Gastrocnemius medialis (tissue), 4 donors: ENCODE measurements around the gene PCDHB9. TPM values are rescaled to one million over a fixed set of nuclear protein-coding genes. Genes with fewer than 3 reads are reported as not detected.
"Not testable (repeated sequence)": the region's sequence is repeated elsewhere in the genome, so short reads cannot be mapped to it uniquely, and the experiment has no call there.

ENCODE experiments used
- ATAC-seq, 2 donors: fragments of 150-250 bp; one replicate each; pipeline ENCODE4 v1.9.1; 2016
- DNase-seq, 2 donors: peaks; one replicate each; pipeline ENCODE4 v3.0.0-alpha.2; 2019
- H3K27ac ChIP-seq, 4 donors: fragments of 200-600 bp; sonication (generic); 1 replicate in 1 of 4; 2 replicates in 3 of 4; pipeline ENCODE4 v1.5.1; 2016 to 2018; ENCODE audit warnings: mild to moderate bottlenecking in 2 of 4, moderate library complexity in 1 of 4
- H3K27me3 ChIP-seq, 3 donors: fragments of 200-600 bp; sonication (generic) in 2 of 3; 1 replicate in 1 of 3; 2 replicates in 2 of 3; pipeline versions ENCODE4 v1.5.1 to v1.6.0; 2016 to 2019; ENCODE audit warnings: mild to moderate bottlenecking in 1 of 3, moderate library complexity in 1 of 3
- H3K36me3 ChIP-seq, 2 donors: fragments of 200-600 bp; sonication (generic) in 1 of 2; one replicate each; pipeline ENCODE4 v1.5.1; 2017 to 2018
- H3K4me1 ChIP-seq, 2 donors: fragments of 200-600 bp; sonication (generic) in 1 of 2; one replicate each; pipeline ENCODE4 v1.5.1; 2016 to 2017; ENCODE audit warnings: mild to moderate bottlenecking in 2 of 2
- H3K4me3 ChIP-seq, 4 donors: fragments of 200-600 bp; sonication (generic) in 3 of 4; 1 replicate in 1 of 4; 2 replicates in 3 of 4; pipeline ENCODE4 v1.5.1; 2016 to 2019; ENCODE audit warnings: mild to moderate bottlenecking in 2 of 4
- H3K9me3 ChIP-seq, 3 donors: fragments of 200-600 bp; sonication (generic) in 2 of 3; 1 replicate in 1 of 3; 2 replicates in 2 of 3; pipeline ENCODE4 v1.5.1; 2016 to 2019
- POLR2A ChIP-seq, 2 donors: fragments of 450-650 bp; IDR thresholded peaks; one replicate each; pipeline ENCODE4 v1.6.1; 2017; ENCODE audit warnings: antibody characterized with exemption in 2 of 2, mild to moderate bottlenecking in 2 of 2, moderate library complexity in 2 of 2
- in situ Hi-C, 4 donors: fragments of 200-750 bp; cut with MboI; loops; one replicate each; pipeline versions ENCODE4 v1.15.0 to v1.8.0; 2017; ENCODE audit warnings: low sequenced_read_pairs in 4 of 4
- intact Hi-C: fragments of 100-400 bp; cut with DNase I; formaldehyde crosslinking; loops from one replicate; pipeline ENCODE4 v1.15.1; 2023; ENCODE audit warnings: low total_unique reads
- total RNA-seq, 4 donors: library from RNA; depleted of rRNA; stranded (reverse); fragments of >200 nt; gene quantifications; one replicate each; pipeline versions ENCODE4 v1.1.0 to v1.2.3, GENCODE V29; 2016
- TF ChIP-seq, protein P1 (sequence below), 5 experiments: fragments of 450-650 bp in 3 of 5; fragments of 200-600 bp in 2 of 5; sonication (generic) in 2 of 5; IDR thresholded peaks in 4 of 5; conservative IDR thresholded peaks in 1 of 5; 1 replicate in 4 of 5; 2 replicates in 1 of 5; pipeline ENCODE4 v1.5.1; 2016 to 2019; ENCODE audit warnings: antibody characterized with exemption in 5 of 5, mild to moderate bottlenecking in 3 of 5, moderate library complexity in 3 of 5

The PCDHB9 gene
- total RNA-seq, 4 donors from 2014 or later: 0.15 to 3.0 (median 0.71) TPM

- peak in 1 of 2 donors; percentile 61 for ATAC-seq
Observed at GRCh38 chr5:141223112-141223783, 36.3 kb downstream of the PCDHB9 start, which contains the start of gene PCDHB14. TSS of gene PCDHB14 (plus strand) at chr5:141223343. CDS start at chr5:141223506, 163 bp downstream.

DNA sequence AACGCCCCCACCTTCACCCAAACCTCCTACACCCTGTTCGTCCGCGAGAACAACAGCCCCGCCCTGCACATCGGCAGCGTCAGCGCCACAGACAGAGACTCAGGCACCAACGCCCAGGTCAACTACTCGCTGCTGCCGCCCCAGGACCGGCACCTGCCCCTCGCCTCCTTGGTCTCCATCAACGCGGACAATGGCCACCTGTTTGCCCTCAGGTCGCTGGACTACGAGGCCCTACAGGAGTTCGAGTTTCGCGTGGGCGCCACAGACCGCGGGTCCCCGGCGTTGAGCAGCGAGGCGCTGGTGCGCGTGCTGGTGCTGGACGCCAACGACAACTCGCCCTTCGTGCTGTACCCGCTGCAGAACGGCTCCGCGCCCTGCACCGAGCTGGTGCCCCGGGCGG is 37.9 kb downstream of the PCDHB9 start:
- H3K9me3 ChIP-seq, H3K27ac ChIP-seq, intact Hi-C loops, H3K4me1 ChIP-seq, H3K36me3 ChIP-seq, ATAC-seq, DNase-seq: not testable (repeated sequence)
- in situ Hi-C loops: loop anchor here in 2 of 4 donors (25.0 kb wide), 1 partner anchor 337 kb away; no protein-coding TSS in a partner anchor
- H3K4me3 ChIP-seq: peak overlapping the region in 1 of 4 donors; percentile 47
- peaks cover 0 to 17% (median 0%) of the 10 kb centered on the region in 3 donors for H3K27me3 ChIP-seq

More at GRCh38 chr5:141223112-141223783, 36.3 kb downstream of the PCDHB9 start, which contains the start of gene PCDHB14:
- H3K9me3 ChIP-seq: peaks cover 0 to 4% (median 4%) of the 10 kb centered on the region in 3 donors
- peak within 1 kb of the TSS; percentile 3 to 47 (median 28) for H3K4me3 ChIP-seq
- in situ Hi-C loops: loop anchor here in 2 of 4 donors (25.0 kb wide), 1 partner anchor 339 kb away; no protein-coding TSS in a partner anchor
- H3K27me3 ChIP-seq: peaks cover 0 to 17% (median 0%) of the 10 kb centered on the region in 3 donors
- H3K27ac ChIP-seq: no peak within 1 kb of the TSS
- no peak for DNase-seq
- intact Hi-C loops: no loop called here
- H3K36me3 ChIP-seq: no peaks in the 10 kb centered on the region
- no peaks in the 10 kb centered on the region for H3K4me1 ChIP-seq
- no peak for TF ChIP-seq POLR2A (IDR thresholded peaks at IDR 0.05)
- TF ChIP-seq, protein P1, sequence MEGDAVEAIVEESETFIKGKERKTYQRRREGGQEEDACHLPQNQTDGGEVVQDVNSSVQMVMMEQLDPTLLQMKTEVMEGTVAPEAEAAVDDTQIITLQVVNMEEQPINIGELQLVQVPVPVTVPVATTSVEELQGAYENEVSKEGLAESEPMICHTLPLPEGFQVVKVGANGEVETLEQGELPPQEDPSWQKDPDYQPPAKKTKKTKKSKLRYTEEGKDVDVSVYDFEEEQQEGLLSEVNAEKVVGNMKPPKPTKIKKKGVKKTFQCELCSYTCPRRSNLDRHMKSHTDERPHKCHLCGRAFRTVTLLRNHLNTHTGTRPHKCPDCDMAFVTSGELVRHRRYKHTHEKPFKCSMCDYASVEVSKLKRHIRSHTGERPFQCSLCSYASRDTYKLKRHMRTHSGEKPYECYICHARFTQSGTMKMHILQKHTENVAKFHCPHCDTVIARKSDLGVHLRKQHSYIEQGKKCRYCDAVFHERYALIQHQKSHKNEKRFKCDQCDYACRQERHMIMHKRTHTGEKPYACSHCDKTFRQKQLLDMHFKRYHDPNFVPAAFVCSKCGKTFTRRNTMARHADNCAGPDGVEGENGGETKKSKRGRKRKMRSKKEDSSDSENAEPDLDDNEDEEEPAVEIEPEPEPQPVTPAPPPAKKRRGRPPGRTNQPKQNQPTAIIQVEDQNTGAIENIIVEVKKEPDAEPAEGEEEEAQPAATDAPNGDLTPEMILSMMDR (IDR thresholded peaks at IDR 0.05 in 4 of 5, conservative IDR thresholded peaks at IDR 0.05 in 1 of 5): peak in 1 of 5 experiments; percentile 29

- in situ Hi-C loops, ATAC-seq, H3K4me3 ChIP-seq, H3K4me1 ChIP-seq, DNase-seq, H3K27ac ChIP-seq, H3K36me3 ChIP-seq, intact Hi-C loops: not testable (repeated sequence)
- Histone ChIP-seq H3K27me3 (peaks cover 0 to 17% (median 0%) of the 10 kb centered on the region in 3 donors), H3K9me3 (peaks cover 0 to 12% (median 4%) of the 10 kb centered on the region in 3 donors)
Observed at GRCh38 chr5:141225421-141225820, 38.5 kb downstream of the PCDHB9 start.

- ATAC-seq (no peak), DNase-seq (no peak)
- Histone ChIP-seq H3K4me3 (peak overlapping the region in 2 of 4 donors; percentile 14 to 45), H3K27ac (no peak overlapping the region), H3K36me3 (no peaks in the 10 kb centered on the region), H3K4me1 (no peaks in the 10 kb centered on the region), H3K27me3 (peaks cover 0 to 21% (median 0%) of the 10 kb centered on the region in 3 donors), H3K9me3 (peaks cover 6 to 55% (median 6%) of the 10 kb centered on the region in 3 donors)
- in situ Hi-C loops (no loop called here), intact Hi-C loops (no loop called here)
- TF ChIP-seq, protein P1 (IDR thresholded peaks at IDR 0.05 in 4 of 5, conservative IDR thresholded peaks at IDR 0.05 in 1 of 5): no peak
- TF ChIP-seq POLR2A (IDR thresholded peaks at IDR 0.05): no peak
Observed at GRCh38 chr5:141234109-141234667, 47.2 kb downstream of the PCDHB9 start.

DNA sequence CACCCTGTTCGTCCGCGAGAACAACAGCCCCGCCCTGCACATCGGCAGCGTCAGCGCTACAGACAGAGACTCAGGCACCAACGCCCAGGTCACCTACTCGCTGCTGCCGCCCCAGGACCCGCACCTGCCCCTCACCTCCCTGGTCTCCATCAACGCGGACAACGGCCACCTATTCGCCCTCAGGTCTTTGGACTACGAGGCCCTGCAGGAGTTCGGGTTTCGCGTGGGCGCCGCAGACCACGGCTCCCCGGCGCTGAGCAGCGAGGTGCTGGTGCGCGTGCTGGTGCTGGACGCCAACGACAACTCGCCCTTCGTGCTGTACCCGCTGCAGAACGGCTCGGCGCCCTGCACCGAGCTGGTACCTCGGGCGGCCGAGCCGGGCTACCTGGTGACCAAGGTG is 49.0 kb downstream of the PCDHB9 start:
- DNase-seq, H3K4me1 ChIP-seq, intact Hi-C loops, ATAC-seq, H3K4me3 ChIP-seq, in situ Hi-C loops, H3K27ac ChIP-seq, H3K36me3 ChIP-seq: not testable (repeated sequence)
- Histone ChIP-seq H3K9me3 (peaks cover 6 to 61% (median 6%) of the 10 kb centered on the region in 3 donors), H3K27me3 (peaks cover 0 to 29% (median 0%) of the 10 kb centered on the region in 3 donors)
